SK-N-SH treated with all-trans-retinoic acid at 6 μM for 48 hours (cell line): Measurements from ENCODE around the gene ACTL7B.

Source experiments
- ATAC-seq: fragments of 200-7000 bp; cut with Tn5 transposase; 3 replicates; pipeline ENCODE4 v1.9.1; 2020; ENCODE audit warnings: mild to moderate bottlenecking, moderate library complexity
- ARNTL ChIP-seq: fragments of 450-650 bp; formaldehyde crosslinking; IDR thresholded peaks from 2 replicates; pipeline ENCODE4 v1.5.0; 2020; ENCODE audit warnings: low read depth, mild to moderate bottlenecking, moderate library complexity, borderline replicate concordance
- BACH2 ChIP-seq: fragments of 250-450 bp; sonication (Bioruptor Pico); IDR thresholded peaks from 2 replicates; pipeline ENCODE4 v1.9.0; 2021; ENCODE audit warnings: mild to moderate bottlenecking, borderline replicate concordance
- CSDC2 ChIP-seq: fragments of 250-450 bp; sonication (Bioruptor Pico); IDR thresholded peaks from 2 replicates; pipeline ENCODE4 v1.5.0; 2020; ENCODE audit warnings: mild to moderate bottlenecking, moderate library complexity
- ESRRG ChIP-seq: fragments of 250-450 bp; sonication (Bioruptor Pico); IDR thresholded peaks from 2 replicates; pipeline ENCODE4 v1.6.1; 2021; ENCODE audit warnings: mild to moderate bottlenecking
- OSR1 ChIP-seq: fragments of 250-450 bp; sonication (Bioruptor Pico); IDR thresholded peaks from 2 replicates; pipeline ENCODE4 v1.8.0; 2022; ENCODE audit warnings: moderate library complexity, mild to moderate bottlenecking, inconsistent platforms
- PATZ1 ChIP-seq: fragments of 250-450 bp; sonication (Bioruptor Pico); IDR thresholded peaks from 2 replicates; pipeline ENCODE4 v1.8.0; 2020; ENCODE audit warnings: mild to moderate bottlenecking, moderate library complexity, borderline replicate concordance
- POU6F1 ChIP-seq: fragments of 250-450 bp; sonication (Bioruptor Pico); IDR thresholded peaks from 2 replicates; pipeline ENCODE4 v1.8.0; 2021; ENCODE audit warnings: low read depth, mild to moderate bottlenecking, moderate library complexity, borderline replicate concordance
- PPARA ChIP-seq: fragments of 250-450 bp; sonication (Bioruptor Pico); IDR thresholded peaks from 2 replicates; pipeline ENCODE4 v1.5.0; 2020; ENCODE audit warnings: mild to moderate bottlenecking, borderline replicate concordance
- RARB ChIP-seq: fragments of 250-450 bp; sonication (Bioruptor Pico); IDR thresholded peaks from 2 replicates; pipeline ENCODE4 v1.8.0; 2021; ENCODE audit warnings: mild to moderate bottlenecking, moderate library complexity
- SNAI2 ChIP-seq: fragments of 250-450 bp; sonication (Bioruptor Pico); IDR thresholded peaks from 2 replicates; pipeline ENCODE4 v1.5.0; 2020; ENCODE audit warnings: mild to moderate bottlenecking, moderate library complexity
- TCF4 ChIP-seq: fragments of 250-450 bp; sonication (Bioruptor Pico); IDR thresholded peaks from 2 replicates; pipeline ENCODE4 v1.8.0; 2021; ENCODE audit warnings: mild to moderate bottlenecking, moderate library complexity, borderline replicate concordance
- TOX ChIP-seq: fragments of 250-450 bp; sonication (Bioruptor Pico); IDR thresholded peaks from 2 replicates; pipeline ENCODE4 v1.8.0; 2021; ENCODE audit warnings: mild to moderate bottlenecking, moderate library complexity, borderline replicate concordance
- TSHZ2 ChIP-seq: fragments of 250-450 bp; sonication (Bioruptor Pico); IDR thresholded peaks from 2 replicates; pipeline ENCODE4 v1.5.0; 2020; ENCODE audit warnings: mild to moderate bottlenecking, moderate library complexity
- ZC3H10 ChIP-seq: fragments of 250-450 bp; sonication (Bioruptor Pico); IDR thresholded peaks from 2 replicates; pipeline ENCODE4 v1.5.1; 2021; ENCODE audit warnings: mild to moderate bottlenecking, moderate library complexity
- ZFP3 ChIP-seq: fragments of 250-450 bp; sonication (Bioruptor Pico); IDR thresholded peaks from 2 replicates; pipeline ENCODE4 v1.5.0; 2020; ENCODE audit warnings: mild to moderate bottlenecking, moderate library complexity
- ZFP30 ChIP-seq: fragments of 450-650 bp; formaldehyde crosslinking; IDR thresholded peaks from 2 replicates; pipeline ENCODE4 v1.5.0; 2022; ENCODE audit warnings: mild to moderate bottlenecking, moderate library complexity
- ZNF565 ChIP-seq: fragments of 450-650 bp; formaldehyde crosslinking; conservative IDR thresholded peaks from 2 replicates; pipeline ENCODE4 v1.5.0; 2020; ENCODE audit warnings: low read depth, mild to moderate bottlenecking, moderate library complexity
- ZNF70 ChIP-seq: fragments of 450-650 bp; formaldehyde crosslinking; IDR thresholded peaks from 2 replicates; pipeline ENCODE4 v1.5.0; 2020; ENCODE audit warnings: mild to moderate bottlenecking, moderate library complexity
- ZNF8 ChIP-seq: fragments of 450-650 bp; formaldehyde crosslinking; IDR thresholded peaks from 2 replicates; pipeline ENCODE4 v1.5.0; 2020; ENCODE audit warnings: mild to moderate bottlenecking, moderate library complexity

Gene ACTL7B

GRCh38 chr9:108836781-108837180 is 19.0 kb downstream of the ACTL7B start (continued):
- no peak for TF ChIP-seq POU6F1 (CRISPR knock-in tag)

GRCh38 chr9:108836319-108836718 is 19.5 kb downstream of the ACTL7B start:
- no peak for ATAC-seq
- TF ChIP-seq ESRRG (CRISPR knock-in tag), result no peak
- TF ChIP-seq BACH2 (CRISPR knock-in tag), result no peak
- no peak for TF ChIP-seq OSR1
- no peak for TF ChIP-seq ZNF70 (CRISPR knock-in tag)
- no peak for TF ChIP-seq CSDC2 (CRISPR knock-in tag)
- TF ChIP-seq, all 23 proteins: peak for 0

- no peak for ATAC-seq
- TF ChIP-seq ZNF565 (CRISPR knock-in tag) (no peak), RARB (no peak), TSHZ2 (CRISPR knock-in tag) (no peak), TOX (no peak), SNAI2 (CRISPR knock-in tag) (no peak), PATZ1 (CRISPR knock-in tag) (no peak), PPARA (CRISPR knock-in tag) (no peak), ZC3H10 (CRISPR knock-in tag) (no peak), OSR1 (no peak), ZNF8 (CRISPR knock-in tag) (no peak), ARNTL (CRISPR knock-in tag) (no peak), TCF4 (CRISPR knock-in tag) (no peak), ZFP3 (CRISPR knock-in tag) (no peak), BACH2 (CRISPR knock-in tag) (no peak), ESRRG (CRISPR knock-in tag) (no peak), POU6F1 (CRISPR knock-in tag) (no peak)
Observed at GRCh38 chr9:108835831-108836230, 20.0 kb downstream of the ACTL7B start.

- no peak for TF ChIP-seq TOX
- no peak for TF ChIP-seq PPARA (CRISPR knock-in tag)
- TF ChIP-seq POU6F1 (CRISPR knock-in tag), result no peak
- TF ChIP-seq RARB, result no peak
- no peak for TF ChIP-seq TCF4 (CRISPR knock-in tag)
- TF ChIP-seq TSHZ2 (CRISPR knock-in tag), result no peak
- TF ChIP-seq ZFP30, result no peak
- no peak for TF ChIP-seq ARNTL (CRISPR knock-in tag)
- no peak for ATAC-seq
Observed at GRCh38 chr9:108834959-108835665, 20.7 kb downstream of the ACTL7B start.
